Testis (tissue), 5 donors: Measurements from ENCODE around the gene PRRX1. TPM values are rescaled to one million over a fixed set of nuclear protein-coding genes. Genes with fewer than 3 reads are reported as not detected.

Experiments
- DNase-seq: peaks from one replicate; pipeline ENCODE4 v3.0.0-alpha.2; 2019
- H3K27ac ChIP-seq, 2 donors: fragments of 200-600 bp; sonication (generic); one replicate each; pipeline ENCODE4 v1.5.1; 2019
- H3K27me3 ChIP-seq: fragments of 200-600 bp; sonication (generic); one replicate; pipeline ENCODE4 v1.5.1; 2019
- H3K36me3 ChIP-seq: fragments of 200-600 bp; sonication (generic); one replicate; pipeline ENCODE4 v1.5.1; 2017; ENCODE audit warnings: low read depth; ENCODE audit errors: missing control alignments
- H3K4me1 ChIP-seq: fragments of 200-600 bp; sonication (generic); one replicate; pipeline ENCODE4 v1.5.1; 2019
- H3K4me3 ChIP-seq, 2 donors: fragments of 200-600 bp; sonication (generic); one replicate each; pipeline ENCODE4 v1.5.1; 2017 to 2019
- H3K9me3 ChIP-seq: fragments of 200-600 bp; sonication (generic); one replicate; pipeline ENCODE4 v1.5.1; 2017
- CTCF ChIP-seq, 3 experiments: fragments of 450-650 bp in 2 of 3; fragments of 200-600 bp in 1 of 3; sonication (generic) in 1 of 3; IDR thresholded peaks; one replicate each; pipeline ENCODE4 v1.5.1; 2016 to 2019; ENCODE audit warnings: antibody characterized with exemption in 3 of 3, mild to moderate bottlenecking in 2 of 3, moderate library complexity in 1 of 3
- POLR2A ChIP-seq: fragments of 450-650 bp; IDR thresholded peaks from one replicate; pipeline ENCODE4 v1.6.1; 2017; ENCODE audit warnings: antibody characterized with exemption, mild to moderate bottlenecking, moderate library complexity
- WGBS, 2 donors: methylation state at CpG; one replicate each; pipeline ENCODE4 v1.1.5; 2018; 5-methylcytosine and 5-hydroxymethylcytosine counted together
- intact Hi-C: fragments of 100-400 bp; cut with DNase I; formaldehyde crosslinking; loops from one replicate; pipeline ENCODE4 v1.15.1; 2023; ENCODE audit warnings: low total_unique reads
- long read RNA-seq, 2 donors: transcript quantifications; one replicate each; lab custom pipeline, GENCODE V29; 2026
- polyA plus RNA-seq: library from polyadenylated mRNA; stranded (reverse); fragments of 350-450 nt; fragmentation: Illumina TruSeq; extraction: RNeasy Lipid Tissue Mini Kit (QIAGEN cat#74804); gene quantifications from one replicate; pipeline ENCODE4 v1.2.3, GENCODE V29; 2014; ENCODE audit warnings: low read depth, low replicate concordance; ENCODE audit not compliant: insufficient read depth
- total RNA-seq, 2 donors: library from RNA; depleted of rRNA; stranded (reverse); fragments of >200 nt; gene quantifications; one replicate each; pipeline ENCODE4 v1.2.3, GENCODE V29; 2016

The PRRX1 gene
- 10 to 100 TPM; 26.3 to 28.5 TPM for total RNA-seq
- polyA plus RNA-seq, result 74.8 TPM
- long read RNA-seq, donor 1, full-length matches to known transcripts, result 12 of 12 reads
- long read RNA-seq, donor 1, partial matches to known transcripts, result 0 of 12 reads
- long read RNA-seq, donor 1, other reads (novel, unspliced or antisense), result 0 of 12 reads
- long read RNA-seq, donor 2, full-length matches to known transcripts, result 3 of 3 reads
- long read RNA-seq, donor 2, partial matches to known transcripts, result 0 of 3 reads
- long read RNA-seq, donor 2, other reads (novel, unspliced or antisense), result 0 of 3 reads

GRCh38 chr1:170664093-170664827 lies at the start of gene PRRX1:
Gene PRRX1 (plus strand): TSS chr1:170664131. CDS start chr1:170664219, 88 bp downstream.
- Histone ChIP-seq H3K27ac (peak within 1 kb of the TSS; percentile 91 to 95), H3K9me3 (no peaks in the 10 kb centered on the region), H3K4me3 (peak within 1 kb of the TSS; percentile 67 to 86), H3K4me1 (peaks cover 21% of the 10 kb centered on the region), H3K36me3 (no peaks in the 10 kb centered on the region), H3K27me3 (no peaks in the 10 kb centered on the region)
- TF ChIP-seq CTCF (IDR thresholded peaks at IDR 0.05) (no peak), POLR2A (no peak)
- WGBS, 2 donors, result 0% methylated on average over 48 to 56 of the region's 56 CpGs
- no peak for DNase-seq
- intact Hi-C loops, result no loop called here

- WGBS, 2 donors, result 74% methylated on average over 7 of the region's 7 CpGs
- no peaks in the 10 kb centered on the region for H3K36me3 ChIP-seq
- DNase-seq, result no peak
- peaks cover 4% of the 10 kb centered on the region for H3K4me1 ChIP-seq
- H3K4me3 ChIP-seq, result no peak overlapping the region
- intact Hi-C loops, result no loop called here
- no peak for TF ChIP-seq CTCF (IDR thresholded peaks at IDR 0.05)
- TF ChIP-seq POLR2A, result no peak
- H3K27me3 ChIP-seq, result no peaks in the 10 kb centered on the region
- H3K9me3 ChIP-seq, result no peaks in the 10 kb centered on the region
- peak overlapping the region; percentile 35 to 62 for H3K27ac ChIP-seq
Observed at GRCh38 chr1:170617591-170618330, 46.2 kb upstream of the PRRX1 start.

- TF ChIP-seq CTCF (IDR thresholded peaks at IDR 0.05), result no peak
- TF ChIP-seq POLR2A, result no peak
- H3K27ac ChIP-seq, result peak overlapping the region; percentile 35 to 62
- peaks cover 4% of the 10 kb centered on the region for H3K4me1 ChIP-seq
- H3K27me3 ChIP-seq, result no peaks in the 10 kb centered on the region
- no peak overlapping the region for H3K4me3 ChIP-seq
- DNase-seq, result no peak
- H3K9me3 ChIP-seq, result no peaks in the 10 kb centered on the region
- WGBS, 2 donors, result 53 to 63% methylated on average over 2 of the region's 2 CpGs
- no peaks in the 10 kb centered on the region for H3K36me3 ChIP-seq
- intact Hi-C loops, result no loop called here
Observed at GRCh38 chr1:170618421-170618820, 45.5 kb upstream of the PRRX1 start.

GRCh38 chr1:170619241-170620028 lies 44.5 kb upstream of the PRRX1 start:
- H3K27me3 ChIP-seq, result no peaks in the 10 kb centered on the region
- 35 to 49% methylated on average over 7 of the region's 7 CpGs for WGBS, 2 donors
- DNase-seq, result peak; percentile 40

More at GRCh38 chr1:170619241-170620028, 44.5 kb upstream of the PRRX1 start:
- intact Hi-C loops, result no loop called here
- Histone ChIP-seq H3K27ac (peak overlapping the region in 1 of 2 donors; percentile 9), H3K9me3 (no peaks in the 10 kb centered on the region), H3K4me1 (peaks cover 4% of the 10 kb centered on the region), H3K4me3 (no peak overlapping the region), H3K36me3 (no peaks in the 10 kb centered on the region)
- TF ChIP-seq CTCF (IDR thresholded peaks at IDR 0.05), result no peak
- no peak for TF ChIP-seq POLR2A
